IMR-90 (cell line): ENCODE data around the gene SLFN12L. TPM values are rescaled to one million over a fixed set of nuclear protein-coding genes. Genes with fewer than 3 reads are reported as not detected.

Source experiments
- ATAC-seq: fragments of 200-7000 bp; cut with Tn5 transposase; 2 replicates; pipeline ENCODE4 v1.9.1; 2020; ENCODE audit warnings: low read depth, mild to moderate bottlenecking, moderate library complexity
- BruUV-seq: library from RNA; stranded (reverse); fragments of 400-500 nt; replicated peaks from 2 replicates; lab custom pipeline; 2021; lab: Mats Ljungman, UMichigan
- CTCF ChIA-PET: fragments of 300-600 bp; formaldehyde crosslinking; extraction: SDS; loops from one replicate; lab custom pipeline; 2021; ENCODE audit warnings: antibody characterized with exemption; lab: Yijun Ruan, JAX
- POLR2A ChIA-PET: fragments of 300-600 bp; sonication (Branson Sonifier 250); formaldehyde crosslinking; loops from one replicate; lab custom pipeline; 2022; ENCODE audit warnings: antibody characterized with exemption; ENCODE audit not compliant: unreplicated experiment; lab: Charles Lee
- DNase-seq: peaks from one replicate; pipeline ENCODE4 v3.0.0; 2013
- H2AFZ ChIP-seq: replicated peaks from 2 replicates; pipeline ENCODE3; 2013; ENCODE audit warnings: low read length, mild to moderate bottlenecking; ENCODE audit not compliant: poor library complexity
- H2AK5ac ChIP-seq: 2 replicates; pipeline ENCODE4 v1.6.1; 2013; ENCODE audit warnings: low read depth, low read length, inconsistent platforms
- H2AK9ac ChIP-seq: replicated peaks from 2 replicates; pipeline ENCODE3; 2013; ENCODE audit warnings: mild to moderate bottlenecking, low read depth, low read length, moderate library complexity; ENCODE audit not compliant: poor library complexity
- H2BK120ac ChIP-seq: 2 replicates; pipeline ENCODE4 v1.6.1; 2013; ENCODE audit warnings: low read depth, low read length, inconsistent platforms
- H2BK15ac ChIP-seq: 3 replicates; pipeline ENCODE4 v1.6.1; 2013; ENCODE audit warnings: low read depth, low read length, inconsistent platforms
- H2BK20ac ChIP-seq: 2 replicates; pipeline ENCODE4 v1.6.1; 2013; ENCODE audit warnings: low read depth, mild to moderate bottlenecking, inconsistent platforms, low read length, moderate library complexity
- H2BK5ac ChIP-seq: 2 replicates; pipeline ENCODE4 v1.6.1; 2013; ENCODE audit warnings: mild to moderate bottlenecking, low read depth, low read length, inconsistent platforms; ENCODE audit not compliant: poor library complexity, severe bottlenecking
- H3K14ac ChIP-seq: replicated peaks from 2 replicates; pipeline ENCODE4 v1.6.1; 2013; ENCODE audit warnings: low read depth, low read length, inconsistent platforms
- H3K18ac ChIP-seq: 2 replicates; pipeline ENCODE4 v1.6.1; 2013; ENCODE audit warnings: low read depth, low read length, control low read depth
- H3K23ac ChIP-seq: 2 replicates; pipeline ENCODE4 v1.6.1; 2013; ENCODE audit warnings: low read depth, low read length, inconsistent platforms
- H3K27ac ChIP-seq: 2 replicates; pipeline ENCODE4 v1.5.1; 2013; ENCODE audit warnings: mild to moderate bottlenecking, control low read depth, low read length; ENCODE audit not compliant: insufficient read depth
- H3K27me3 ChIP-seq: 2 replicates; pipeline ENCODE4 v1.6.1; 2013; ENCODE audit warnings: low read length; ENCODE audit not compliant: control insufficient read depth, insufficient read depth
- H3K36me3 ChIP-seq: 2 replicates; pipeline ENCODE4 v1.6.1; 2013; ENCODE audit warnings: low read length, mixed read lengths; ENCODE audit not compliant: control insufficient read depth, insufficient read depth
- H3K4ac ChIP-seq: 2 replicates; pipeline ENCODE4 v1.6.1; 2013; ENCODE audit warnings: low read depth, low read length, inconsistent platforms
- H3K4me1 ChIP-seq: 2 replicates; pipeline ENCODE4 v1.6.1; 2013; ENCODE audit warnings: low read length, mixed read lengths; ENCODE audit not compliant: control insufficient read depth, insufficient read depth
- H3K4me2 ChIP-seq: 2 replicates; pipeline ENCODE4 v1.6.1; 2013; ENCODE audit warnings: low read depth, mild to moderate bottlenecking, control low read depth, low read length, moderate library complexity
- H3K4me3 ChIP-seq: 2 replicates; pipeline ENCODE4 v1.5.1; 2013; ENCODE audit warnings: low read depth, mild to moderate bottlenecking, control low read depth, low read length, moderate library complexity; ENCODE audit not compliant: insufficient read depth
- H3K56ac ChIP-seq: 2 replicates; pipeline ENCODE4 v1.6.1; 2013; ENCODE audit warnings: low read length, inconsistent platforms; ENCODE audit not compliant: insufficient read depth; ENCODE audit errors: extremely low read depth
- H3K79me1 ChIP-seq, 2 experiments: 2 replicates each; pipeline ENCODE4 v1.6.1; 2013; ENCODE audit warnings: low read length in 2 of 2, inconsistent platforms in 1 of 2, low read depth in 1 of 2
- H3K9ac ChIP-seq: 2 replicates; pipeline ENCODE4 v1.6.1; 2013; ENCODE audit warnings: low read depth, low read length, control low read depth
- H3K9me1 ChIP-seq: 2 replicates; pipeline ENCODE4 v1.6.1; 2013; ENCODE audit warnings: low read length, inconsistent platforms; ENCODE audit not compliant: insufficient read depth
- H3K9me3 ChIP-seq: 2 replicates; pipeline ENCODE4 v1.6.1; 2013; ENCODE audit warnings: low read length; ENCODE audit not compliant: control insufficient read depth, insufficient read depth
- H4K20me1 ChIP-seq: 2 replicates; pipeline ENCODE4 v1.6.1; 2013; ENCODE audit warnings: low read length, inconsistent platforms; ENCODE audit not compliant: insufficient read depth
- H4K5ac ChIP-seq: 2 replicates; pipeline ENCODE4 v1.6.1; 2013; ENCODE audit warnings: mild to moderate bottlenecking, low read depth, low read length, control low read depth
- H4K8ac ChIP-seq, 2 experiments: 2 replicates each; pipeline ENCODE4 v1.6.1; 2013; ENCODE audit warnings: low read depth in 2 of 2, low read length in 2 of 2, control low read depth in 1 of 2, inconsistent platforms in 1 of 2
- H4K91ac ChIP-seq: 2 replicates; pipeline ENCODE4 v1.6.1; 2013; ENCODE audit warnings: low read depth, low read length, inconsistent platforms; ENCODE audit not compliant: insufficient read depth
- BHLHE40 ChIP-seq: fragments of 150-350 bp; IDR thresholded peaks from 2 replicates; pipeline ENCODE4 v1.6.1; 2016; ENCODE audit warnings: mild to moderate bottlenecking, low read depth, low read length
- CEBPB ChIP-seq: IDR thresholded peaks from 2 replicates; pipeline ENCODE4 v1.6.1; 2012; ENCODE audit warnings: low read depth, low read length, improper control_type of control experiment
- CHD1 ChIP-seq: IDR thresholded peaks from 2 replicates; pipeline ENCODE4 v1.6.1; 2012; ENCODE audit warnings: low read depth, low read length, improper control_type of control experiment
- FOS ChIP-seq: fragments of 150-350 bp; IDR thresholded peaks from 2 replicates; pipeline ENCODE4 v1.6.1; 2016; ENCODE audit warnings: low read depth, low read length
- MAFK ChIP-seq: IDR thresholded peaks from 2 replicates; pipeline ENCODE4 v1.6.1; 2012; ENCODE audit warnings: low read depth, low read length, improper control_type of control experiment
- MAZ ChIP-seq: IDR thresholded peaks from 2 replicates; pipeline ENCODE4 v1.6.1; 2012; ENCODE audit warnings: low read depth, mild to moderate bottlenecking, low read length, improper control_type of control experiment, moderate library complexity, borderline replicate concordance
- MXI1 ChIP-seq: IDR thresholded peaks from 2 replicates; pipeline ENCODE4 v1.6.1; 2012; ENCODE audit warnings: low read depth, mild to moderate bottlenecking, low read length, moderate library complexity, borderline replicate concordance
- NFE2L2 ChIP-seq: fragments of 150-350 bp; IDR thresholded peaks from 2 replicates; pipeline ENCODE4 v1.6.1; 2016; ENCODE audit warnings: low read depth, mild to moderate bottlenecking, low read length
- POLR2A ChIP-seq: IDR thresholded peaks from 2 replicates; pipeline ENCODE4 v1.6.1; 2012; ENCODE audit warnings: mild to moderate bottlenecking, low read depth, low read length
- RAD21 ChIP-seq: IDR thresholded peaks from 2 replicates; pipeline ENCODE4 v1.6.1; 2012; ENCODE audit warnings: low read length, improper control_type of control experiment
- RCOR1 ChIP-seq: IDR thresholded peaks from 2 replicates; pipeline ENCODE4 v1.6.1; 2012; ENCODE audit warnings: mild to moderate bottlenecking, low read length, improper control_type of control experiment; ENCODE audit not compliant: insufficient replicate concordance
- RFX5 ChIP-seq: IDR thresholded peaks from 2 replicates; pipeline ENCODE4 v1.8.0; 2012; ENCODE audit warnings: low read depth, mild to moderate bottlenecking, low read length, moderate library complexity
- SMC3 ChIP-seq: fragments of 150-350 bp; IDR thresholded peaks from 2 replicates; pipeline ENCODE4 v1.6.1; 2016; ENCODE audit warnings: low read depth, mild to moderate bottlenecking, antibody characterized with exemption, low read length, moderate library complexity
- WGBS, 2 experiments: methylation state at CpG; one replicate each; pipeline versions ENCODE4 v1.1.5 to v1.1.7; 2013; ENCODE audit warnings: missing lambda C conversion rate in 2 of 2; ENCODE audit not compliant: insufficient read length in 1 of 2; ENCODE audit errors: extremely low coverage in 2 of 2; 5-methylcytosine and 5-hydroxymethylcytosine counted together
- dilution Hi-C: fragments of 300-500 bp; cut with HindIII; formaldehyde crosslinking; loops from one replicate; pipeline ENCODE4 v1.14.3; 2018; ENCODE audit warnings: low sequenced_read_pairs; ENCODE audit not compliant: unreplicated experiment
- in situ Hi-C: fragments of 300-500 bp; cut with MboI; formaldehyde crosslinking; loops from 3 replicates; pipeline ENCODE4 v1.14.3; 2019; ENCODE audit warnings: low sequenced_read_pairs, inconsistent platforms, mixed read lengths
- intact Hi-C: fragments of 100-400 bp; cut with micrococcal nuclease; formaldehyde crosslinking; loops from 2 replicates; pipeline ENCODE4 v1.10.0; 2022
- polyA plus RNA-seq, 3 experiments: library from polyadenylated mRNA; depleted of rRNA; stranded (reverse); fragments of >200 nt; gene quantifications; 2 replicates each; pipeline ENCODE4 v1.2.3, GENCODE V29; 2012; ENCODE audit warnings: low replicate concordance in 1 of 3
- total RNA-seq: library from RNA; depleted of rRNA; stranded (reverse); fragments of >200 nt; gene quantifications from 2 replicates; pipeline ENCODE4 v1.2.3, GENCODE V29; 2012
- TF ChIP-seq, protein P1 (sequence below): conservative IDR thresholded peaks from 2 replicates; pipeline ENCODE4 v1.5.1; 2012; ENCODE audit warnings: mild to moderate bottlenecking, low read depth, low read length, improper control_type of control experiment
- TF ChIP-seq, protein P2 (sequence below): fragments of 150-350 bp; IDR thresholded peaks from 2 replicates; pipeline ENCODE4 v1.6.1; 2017; ENCODE audit warnings: mild to moderate bottlenecking, antibody characterized with exemption, low read length, low read depth
- TF ChIP-seq, protein P3 (sequence below): fragments of 150-350 bp; IDR thresholded peaks from 2 replicates; pipeline ENCODE4 v1.6.1; 2016; ENCODE audit warnings: low read depth, mild to moderate bottlenecking, low read length, moderate library complexity, borderline replicate concordance

Gene SLFN12L
- total and polyA plus RNA-seq, 2 of the 4 experiments (the other 2 are of a cell fraction): 0.18 TPM; not detected in 1

DNA sequence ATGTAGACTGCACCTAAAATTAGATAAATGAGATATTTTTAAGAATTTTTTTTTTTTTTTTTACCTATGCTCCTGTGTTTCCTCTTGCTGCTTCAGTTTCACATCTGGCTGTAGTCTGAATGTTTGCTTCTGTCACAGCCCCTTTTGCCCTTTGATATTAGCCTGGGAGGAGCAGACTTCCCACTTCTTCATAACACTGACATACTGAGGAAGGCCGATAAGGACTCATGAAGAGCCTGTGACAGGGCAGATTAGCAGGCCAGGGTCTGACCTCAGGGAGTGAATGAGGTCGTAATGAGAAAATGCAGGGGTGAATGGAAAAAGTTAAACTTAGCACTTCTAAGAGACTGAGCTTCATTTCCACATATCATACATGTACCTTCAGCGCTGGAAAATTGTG is 23.2 kb upstream of the SLFN12L start, which contains the start of gene SLFN14:
SLFN14 (minus strand) TSS at position 117 of the 400 bp plus-strand sequence. CDS start 2,757 bp downstream, outside the sequence.
- TF ChIP-seq, protein P1, sequence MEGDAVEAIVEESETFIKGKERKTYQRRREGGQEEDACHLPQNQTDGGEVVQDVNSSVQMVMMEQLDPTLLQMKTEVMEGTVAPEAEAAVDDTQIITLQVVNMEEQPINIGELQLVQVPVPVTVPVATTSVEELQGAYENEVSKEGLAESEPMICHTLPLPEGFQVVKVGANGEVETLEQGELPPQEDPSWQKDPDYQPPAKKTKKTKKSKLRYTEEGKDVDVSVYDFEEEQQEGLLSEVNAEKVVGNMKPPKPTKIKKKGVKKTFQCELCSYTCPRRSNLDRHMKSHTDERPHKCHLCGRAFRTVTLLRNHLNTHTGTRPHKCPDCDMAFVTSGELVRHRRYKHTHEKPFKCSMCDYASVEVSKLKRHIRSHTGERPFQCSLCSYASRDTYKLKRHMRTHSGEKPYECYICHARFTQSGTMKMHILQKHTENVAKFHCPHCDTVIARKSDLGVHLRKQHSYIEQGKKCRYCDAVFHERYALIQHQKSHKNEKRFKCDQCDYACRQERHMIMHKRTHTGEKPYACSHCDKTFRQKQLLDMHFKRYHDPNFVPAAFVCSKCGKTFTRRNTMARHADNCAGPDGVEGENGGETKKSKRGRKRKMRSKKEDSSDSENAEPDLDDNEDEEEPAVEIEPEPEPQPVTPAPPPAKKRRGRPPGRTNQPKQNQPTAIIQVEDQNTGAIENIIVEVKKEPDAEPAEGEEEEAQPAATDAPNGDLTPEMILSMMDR: no peak
- TF ChIP-seq BHLHE40 (no peak), RCOR1 (no peak), NFE2L2 (no peak), MXI1 (no peak), MAZ (no peak), RAD21 (no peak), CHD1 (no peak), RFX5 (no peak), CEBPB (no peak), POLR2A (no peak), SMC3 (no peak), FOS (no peak), MAFK (no peak)
- TF ChIP-seq, protein P2, sequence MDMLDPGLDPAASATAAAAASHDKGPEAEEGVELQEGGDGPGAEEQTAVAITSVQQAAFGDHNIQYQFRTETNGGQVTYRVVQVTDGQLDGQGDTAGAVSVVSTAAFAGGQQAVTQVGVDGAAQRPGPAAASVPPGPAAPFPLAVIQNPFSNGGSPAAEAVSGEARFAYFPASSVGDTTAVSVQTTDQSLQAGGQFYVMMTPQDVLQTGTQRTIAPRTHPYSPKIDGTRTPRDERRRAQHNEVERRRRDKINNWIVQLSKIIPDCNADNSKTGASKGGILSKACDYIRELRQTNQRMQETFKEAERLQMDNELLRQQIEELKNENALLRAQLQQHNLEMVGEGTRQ: no peak
- TF ChIP-seq, protein P3, sequence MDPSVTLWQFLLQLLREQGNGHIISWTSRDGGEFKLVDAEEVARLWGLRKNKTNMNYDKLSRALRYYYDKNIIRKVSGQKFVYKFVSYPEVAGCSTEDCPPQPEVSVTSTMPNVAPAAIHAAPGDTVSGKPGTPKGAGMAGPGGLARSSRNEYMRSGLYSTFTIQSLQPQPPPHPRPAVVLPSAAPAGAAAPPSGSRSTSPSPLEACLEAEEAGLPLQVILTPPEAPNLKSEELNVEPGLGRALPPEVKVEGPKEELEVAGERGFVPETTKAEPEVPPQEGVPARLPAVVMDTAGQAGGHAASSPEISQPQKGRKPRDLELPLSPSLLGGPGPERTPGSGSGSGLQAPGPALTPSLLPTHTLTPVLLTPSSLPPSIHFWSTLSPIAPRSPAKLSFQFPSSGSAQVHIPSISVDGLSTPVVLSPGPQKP: no peak
- ChIA-PET POLR2A (no interaction called here), CTCF (no interaction called here)
- H3K79me1 ChIP-seq: no peaks in the 10 kb centered on the region
- no CpG with 5 or more reads among the region's 3 CpGs for WGBS, 2 experiments
- H3K4me2 ChIP-seq: no peak within 1 kb of the TSS
- no peaks in the 10 kb centered on the region for H4K20me1 ChIP-seq
- BruUV-seq: no TSS peak
- H3K9ac ChIP-seq: no peak within 1 kb of the TSS
- no peak within 1 kb of the TSS for H2AFZ ChIP-seq
- H3K18ac ChIP-seq: no peak within 1 kb of the TSS
- peaks cover 14% of the 10 kb centered on the region for H3K27me3 ChIP-seq
- no peak within 1 kb of the TSS for H2BK5ac ChIP-seq
- in situ Hi-C loops (no loop called here), intact Hi-C loops (no loop called here), dilution Hi-C loops (no loop called here)
- no peaks in the 10 kb centered on the region for H3K36me3 ChIP-seq
- no peak within 1 kb of the TSS for H4K91ac ChIP-seq
- H3K9me1 ChIP-seq: no peaks in the 10 kb centered on the region
- H3K9me3 ChIP-seq: no peaks in the 10 kb centered on the region
- no peak within 1 kb of the TSS for H2BK120ac ChIP-seq
- H3K4ac ChIP-seq: no peak within 1 kb of the TSS
- H3K14ac ChIP-seq: no peak within 1 kb of the TSS
- no peak within 1 kb of the TSS for H3K4me3 ChIP-seq
- no peak within 1 kb of the TSS for H2AK5ac ChIP-seq
- H3K23ac ChIP-seq: no peak within 1 kb of the TSS
- no peak within 1 kb of the TSS for H2BK15ac ChIP-seq
- DNase-seq: no peak
- no peak for ATAC-seq
- no peak within 1 kb of the TSS for H3K56ac ChIP-seq
- no peak within 1 kb of the TSS for H4K8ac ChIP-seq
- H3K4me1 ChIP-seq: no peaks in the 10 kb centered on the region
- H2BK20ac ChIP-seq: no peak within 1 kb of the TSS
- H3K27ac ChIP-seq: no peak within 1 kb of the TSS
- no peak within 1 kb of the TSS for H2AK9ac ChIP-seq
- no peak within 1 kb of the TSS for H4K5ac ChIP-seq
